HG02943 (cell line): ENCODE measurements around the gene PALLD.
"Not testable (repeated sequence)": the region's sequence is repeated elsewhere in the genome, so short reads cannot be mapped to it uniquely, and the experiment has no call there.

ENCODE experiments used
- ATAC-seq: cut with Tn5 transposase; IDR thresholded peaks from one replicate; pipeline ENCODE4 v1.9.1; 2021; ENCODE audit warnings: mild to moderate bottlenecking, low read depth, moderate library complexity; ENCODE audit not compliant: unreplicated experiment

The PALLD gene

DNA sequence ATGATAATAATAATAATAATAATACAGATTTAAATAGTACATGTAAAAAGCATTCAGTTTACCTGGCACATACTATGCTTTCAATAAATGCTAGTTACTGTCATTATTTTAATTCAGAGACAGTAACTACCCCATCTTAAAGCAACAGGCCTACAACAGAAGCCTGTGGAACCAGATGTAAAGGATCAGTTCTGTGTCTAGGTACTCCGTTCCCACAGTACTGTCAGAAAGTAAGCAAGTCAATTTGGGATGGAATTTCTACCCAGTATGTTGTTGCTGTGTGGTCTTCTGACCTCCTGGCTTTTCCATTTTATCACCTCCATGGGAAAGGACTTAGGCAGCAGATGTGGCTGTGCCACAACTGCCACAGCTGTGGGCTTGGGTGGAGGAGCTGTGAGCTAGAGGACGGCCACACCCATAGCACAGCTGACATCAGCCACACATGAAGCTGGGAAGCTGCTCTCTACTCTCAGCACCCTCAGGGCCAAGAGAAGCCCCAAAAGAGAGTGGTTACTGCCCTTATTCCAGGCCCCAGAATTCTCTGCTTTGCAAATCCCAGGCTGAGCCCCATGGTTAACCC, 410.4 kb downstream of the PALLD start:
- ATAC-seq: no peak

DNA sequence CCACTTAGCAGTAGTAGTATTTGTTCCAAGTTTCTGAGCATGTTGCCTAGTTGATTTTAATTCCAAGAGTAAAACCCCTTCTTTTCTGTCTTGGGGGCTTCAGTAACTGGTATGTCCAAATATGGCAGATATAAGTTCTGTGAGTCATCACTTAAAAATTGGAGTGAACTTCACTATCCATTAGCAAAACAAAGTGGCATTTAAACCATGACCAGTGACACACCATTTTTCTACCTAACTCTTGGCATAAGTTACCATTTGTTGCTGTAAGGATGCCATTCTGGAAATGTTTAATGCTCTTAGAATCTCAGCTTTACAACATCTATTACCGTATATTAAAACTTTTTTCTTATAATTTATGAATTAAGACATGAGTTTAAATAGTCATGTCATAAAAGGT, 411.2 kb downstream of the PALLD start:
- ATAC-seq: no peak

DNA sequence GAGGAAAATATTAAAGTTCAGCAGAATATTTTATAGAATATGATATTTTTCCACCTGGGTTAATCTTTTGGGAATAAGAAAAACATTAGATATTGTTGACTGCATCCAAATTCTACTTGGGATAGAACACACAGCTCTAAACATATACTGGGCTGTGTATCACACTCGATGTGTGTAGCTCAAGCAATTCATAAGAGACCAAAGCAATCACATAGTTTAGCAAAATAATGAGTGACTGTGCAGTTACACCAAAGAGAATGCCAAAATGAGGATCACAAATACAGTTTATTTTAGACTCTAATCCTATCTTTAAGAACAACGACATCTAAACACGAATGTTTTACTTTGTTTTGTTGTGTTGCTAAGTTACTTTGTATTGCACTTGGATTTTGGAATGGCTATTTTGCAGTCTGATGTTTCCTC, 412.0 kb downstream of the PALLD start:
- ATAC-seq: no peak

DNA sequence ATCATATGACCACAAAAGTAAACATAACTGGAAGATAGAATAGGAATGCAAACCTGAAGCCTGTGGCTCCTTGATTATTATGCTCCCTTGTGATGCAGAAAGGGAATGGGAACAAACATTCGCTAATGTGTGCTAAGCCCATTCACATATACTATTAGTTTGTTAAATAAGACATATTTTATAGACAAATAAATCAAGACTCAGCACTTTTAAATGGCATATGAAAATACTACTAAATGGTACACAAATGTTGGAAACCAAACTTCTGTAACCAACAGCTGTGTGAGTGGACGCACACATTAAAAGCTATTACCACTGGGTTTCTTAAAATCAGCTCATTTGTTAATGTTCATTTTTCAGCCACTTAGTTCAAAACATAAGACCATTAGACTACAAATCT, 417.2 kb downstream of the PALLD start:
- ATAC-seq: no peak

DNA sequence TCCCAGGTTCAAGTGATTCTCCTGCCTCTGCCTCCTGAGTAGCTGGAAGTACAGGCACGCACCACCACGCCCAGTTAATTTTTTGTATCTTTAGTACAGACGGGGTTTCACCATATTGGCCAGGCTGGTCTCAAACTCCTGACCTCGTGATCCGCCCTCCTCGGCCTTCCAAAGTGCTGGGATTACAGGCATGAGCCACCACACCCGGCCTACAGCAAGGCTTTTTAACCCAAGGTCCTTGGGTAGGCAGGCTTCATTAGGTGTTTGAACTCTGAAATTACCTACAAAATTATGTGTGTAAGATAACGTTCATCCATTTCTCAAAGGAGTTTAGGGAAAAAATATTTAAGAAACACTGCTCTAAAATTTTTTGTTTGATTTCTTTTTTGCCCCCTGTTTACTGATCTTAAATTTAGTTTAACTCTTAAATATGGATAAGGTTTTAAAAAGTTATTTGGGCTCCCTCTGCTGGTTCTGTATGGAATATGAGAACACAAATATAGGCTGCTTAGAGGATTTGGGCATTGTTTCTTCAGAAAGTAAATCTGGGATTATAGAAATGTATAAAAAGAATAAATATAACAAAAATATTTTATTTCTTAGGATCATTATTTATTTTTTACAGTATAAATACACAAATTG, 420.4 kb downstream of the PALLD start:
- ATAC-seq: no peak

DNA sequence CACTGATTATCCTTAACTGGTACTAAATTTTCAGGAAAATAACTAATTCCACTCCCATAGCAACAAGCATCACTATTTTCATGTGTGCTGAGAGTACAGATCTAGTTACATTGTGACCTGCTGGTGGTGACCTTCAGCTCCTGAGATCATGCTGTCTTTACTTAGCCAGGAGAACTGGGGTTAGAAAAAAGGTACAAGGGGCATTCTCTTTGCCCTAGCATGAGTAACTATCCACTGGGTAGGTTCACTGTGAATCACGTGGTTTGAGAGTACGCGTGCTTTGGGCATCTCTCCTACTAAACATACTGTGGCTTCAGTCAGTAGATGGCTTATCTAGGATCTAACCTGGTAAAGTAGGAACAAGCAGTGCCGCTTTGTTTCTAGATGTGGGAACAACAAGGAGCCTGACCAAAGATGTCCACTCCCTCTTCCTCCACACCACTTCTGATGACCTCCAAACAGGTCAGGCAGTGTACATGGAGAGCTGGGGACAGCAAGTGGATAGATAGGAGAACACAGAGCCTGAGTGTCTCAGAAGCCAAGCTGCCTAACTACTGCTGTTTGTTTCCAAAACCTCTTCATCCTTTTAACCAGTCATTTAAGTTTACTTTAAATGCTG, 423.0 kb downstream of the PALLD start:
- no peak for ATAC-seq

DNA sequence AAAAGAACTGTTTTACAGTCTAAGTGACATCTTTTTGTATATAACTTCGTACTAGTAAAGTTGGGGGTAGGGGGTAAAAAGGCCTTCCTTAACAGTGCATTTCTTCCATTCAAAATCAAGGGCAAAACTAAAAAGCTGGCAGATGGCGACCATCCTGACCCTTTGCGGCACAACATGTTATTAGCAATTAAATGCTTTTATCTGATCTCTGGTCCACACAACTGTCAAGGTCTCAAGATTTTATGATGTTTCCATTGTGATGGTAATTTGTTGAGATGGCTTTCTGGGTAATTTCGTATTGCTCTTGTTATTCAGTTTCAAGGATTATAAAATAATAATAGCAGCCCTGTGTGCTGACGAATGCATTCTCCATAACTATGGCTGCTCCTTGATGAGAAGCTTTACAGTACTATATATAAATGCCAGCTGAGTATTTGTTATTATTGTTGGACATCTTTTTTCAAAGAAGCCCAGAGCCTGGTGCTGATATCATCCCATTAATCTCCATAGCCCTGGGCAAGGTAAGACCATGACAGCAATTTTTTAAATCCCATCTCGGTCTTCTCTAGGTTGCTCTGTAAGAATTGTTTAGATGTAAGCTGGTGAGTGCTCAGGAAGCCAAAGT, 423.7 kb downstream of the PALLD start:
- no peak for ATAC-seq

DNA sequence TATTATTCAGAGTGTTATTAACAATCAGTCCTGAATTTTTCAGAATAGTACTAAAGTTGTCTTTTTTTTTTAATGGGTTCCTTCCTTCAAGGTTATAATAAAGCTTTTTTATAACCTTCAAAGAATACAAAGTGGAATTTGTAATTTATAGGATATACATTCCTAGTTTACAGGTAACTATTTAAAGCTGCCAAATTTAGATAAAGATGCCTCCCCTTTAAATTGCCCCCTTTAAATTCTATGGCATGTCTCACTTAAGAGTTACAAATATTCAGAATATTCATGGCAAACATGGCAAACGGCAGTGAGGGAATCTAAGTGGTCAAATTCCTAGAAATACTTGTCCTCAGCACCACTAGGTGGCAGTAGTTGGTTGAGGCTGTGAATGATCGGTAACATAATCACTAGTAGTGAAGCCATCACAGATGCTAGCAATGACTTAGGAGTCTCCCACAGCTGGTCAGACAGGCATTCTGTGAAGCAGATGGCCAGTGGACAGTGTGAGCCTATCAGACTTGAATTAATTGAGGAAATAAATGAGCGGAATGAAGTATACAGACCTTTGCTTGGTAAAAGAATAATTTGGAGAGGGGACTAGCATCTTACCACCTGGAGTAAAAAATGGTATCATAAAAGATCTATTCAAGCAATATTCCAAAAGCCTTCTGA, 426.8 kb downstream of the PALLD start:
- no peak for ATAC-seq

DNA sequence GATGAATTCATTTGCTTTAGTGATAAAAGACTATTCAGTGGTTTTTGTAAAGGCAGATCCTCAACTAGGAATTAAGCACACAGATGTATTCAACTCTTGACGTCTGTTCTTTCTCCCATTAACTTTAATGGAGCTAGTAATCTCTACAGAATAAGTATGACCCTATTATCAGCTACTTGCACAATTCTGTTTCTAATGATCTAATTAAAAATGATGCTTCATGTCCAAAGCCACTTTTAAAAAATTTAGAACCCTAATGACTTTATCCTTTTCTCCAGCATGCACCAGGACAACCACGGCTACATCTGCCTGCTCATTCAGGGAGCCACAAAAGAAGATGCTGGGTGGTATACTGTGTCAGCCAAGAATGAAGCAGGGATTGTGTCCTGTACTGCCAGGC, 427.8 kb downstream of the PALLD start:
- ATAC-seq: no peak

DNA sequence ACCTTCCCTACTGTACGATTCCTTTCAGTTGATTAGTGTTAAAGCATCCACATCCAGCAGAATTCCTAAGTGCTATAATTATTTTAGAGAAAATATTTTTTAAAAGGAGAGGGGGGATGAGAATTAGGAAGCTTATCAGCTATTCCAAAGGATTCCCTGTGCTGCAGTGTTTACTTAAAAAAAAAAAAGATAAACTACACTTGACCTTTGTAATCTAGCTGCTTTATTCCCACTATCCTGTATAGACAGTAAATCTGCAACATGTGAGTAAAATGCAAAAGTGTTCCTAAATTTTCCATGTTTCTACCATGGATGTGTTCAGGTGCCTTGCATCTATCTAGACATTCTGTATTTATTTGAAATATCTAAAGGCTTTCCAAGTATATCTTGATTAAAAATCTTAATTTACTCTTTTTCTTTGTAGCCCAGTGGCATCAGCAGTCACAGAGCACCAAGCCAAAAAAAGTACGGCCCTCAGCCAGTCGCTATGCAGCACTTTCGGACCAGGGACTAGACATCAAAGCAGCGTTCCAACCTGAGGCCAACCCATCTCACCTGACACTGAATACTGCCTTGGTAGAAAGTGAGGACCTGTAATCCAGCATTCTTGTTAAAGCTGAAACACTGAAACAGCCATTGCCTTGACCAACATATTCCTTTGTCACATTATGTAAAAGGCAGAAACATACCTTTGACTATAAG, 429.1 kb downstream of the PALLD start:
- no peak for ATAC-seq

DNA sequence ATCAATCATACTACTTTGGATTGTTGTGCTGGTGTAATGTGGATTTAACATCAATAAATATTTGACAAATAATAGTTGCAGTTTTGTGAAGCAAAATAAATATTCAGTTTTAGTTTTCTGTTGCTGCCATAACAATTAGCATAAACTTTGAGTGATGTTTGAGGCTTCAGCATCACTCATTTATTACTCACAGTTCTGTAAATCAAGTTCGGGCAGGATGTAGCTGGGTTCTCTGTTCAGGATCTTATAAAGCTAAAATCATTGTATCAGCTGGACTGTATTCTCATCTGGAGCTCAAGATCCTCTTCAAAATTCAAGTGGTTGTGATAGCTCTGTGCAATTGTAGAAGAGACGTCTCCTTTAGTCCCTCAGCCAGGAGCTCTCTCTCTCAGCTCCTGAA, 431.5 kb downstream of the PALLD start:
- no peak for ATAC-seq

DNA sequence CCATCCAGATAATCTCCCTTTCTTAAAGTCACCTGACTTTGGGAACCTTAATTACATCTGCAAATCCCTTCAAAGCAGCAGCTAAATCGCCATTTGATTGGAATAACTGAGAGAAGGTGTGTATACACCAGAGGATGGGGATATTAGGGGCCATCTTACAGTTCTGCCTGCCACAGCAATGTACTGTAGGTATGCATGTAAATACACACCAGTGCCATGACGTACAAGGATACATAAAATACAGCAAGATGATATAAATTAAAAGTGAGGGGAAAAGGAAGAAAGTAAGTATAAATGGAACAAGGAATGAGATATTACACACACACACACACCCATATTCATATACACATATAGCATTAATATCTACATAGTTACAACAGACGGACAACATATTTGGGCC, 432.0 kb downstream of the PALLD start:
- no peak for ATAC-seq

DNA sequence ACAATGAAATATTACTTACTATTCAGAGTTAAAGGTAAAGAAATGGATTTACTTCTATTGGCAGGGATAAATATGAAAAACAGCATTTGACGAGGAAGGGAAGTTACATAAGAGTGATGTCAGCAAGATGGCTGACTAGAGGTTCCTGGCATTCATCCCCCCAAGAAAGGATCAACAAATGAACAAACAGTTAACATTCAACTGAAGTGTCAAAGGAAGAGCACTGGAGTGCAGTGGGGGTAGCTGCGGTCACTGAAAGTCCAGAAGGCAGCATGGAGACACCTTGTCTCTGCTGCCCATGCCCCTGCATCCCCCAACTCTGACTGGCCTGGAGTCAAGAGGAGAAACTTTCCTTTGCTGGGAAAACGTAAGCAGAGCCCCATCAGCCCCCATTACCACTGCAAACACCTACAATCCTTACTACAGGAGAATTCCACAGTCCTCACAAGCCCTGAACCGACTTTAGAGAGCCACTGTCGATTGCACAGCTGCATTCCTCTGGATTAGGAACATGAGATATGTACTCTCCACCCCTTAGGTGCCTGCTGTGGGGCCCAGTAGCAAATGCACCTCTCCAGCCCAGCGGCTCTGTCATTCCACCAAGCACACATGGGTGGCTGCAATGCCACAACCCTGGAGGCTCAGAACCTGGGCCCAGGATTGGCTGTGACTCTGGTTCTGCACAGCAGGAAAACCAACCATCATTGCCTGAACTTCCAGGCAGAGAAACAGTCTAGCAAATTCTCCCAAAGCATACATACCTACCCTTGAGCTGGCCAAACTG, 433.8 kb downstream of the PALLD start:
- no peak for ATAC-seq

DNA sequence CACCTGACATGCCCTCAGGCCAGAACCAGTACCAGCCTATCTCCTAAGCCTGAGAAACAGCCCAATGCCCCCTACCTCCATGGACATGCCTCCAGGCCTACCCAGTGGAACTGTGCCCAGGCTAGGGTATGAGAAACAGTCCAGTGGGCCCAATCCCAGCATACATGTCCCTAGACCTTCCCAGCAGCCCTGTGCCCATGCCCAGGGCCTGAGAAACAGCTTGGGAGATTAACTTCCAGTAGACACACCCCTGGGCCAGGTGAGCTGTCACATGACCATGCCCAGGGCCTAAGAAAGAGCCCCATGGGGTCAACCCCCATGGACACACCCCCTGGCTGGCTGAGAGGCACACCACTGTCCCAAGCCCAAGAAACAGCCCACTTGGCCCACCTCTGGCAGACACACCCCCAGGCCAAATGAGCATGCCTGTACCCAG, 434.4 kb downstream of the PALLD start:
- ATAC-seq: no peak

DNA sequence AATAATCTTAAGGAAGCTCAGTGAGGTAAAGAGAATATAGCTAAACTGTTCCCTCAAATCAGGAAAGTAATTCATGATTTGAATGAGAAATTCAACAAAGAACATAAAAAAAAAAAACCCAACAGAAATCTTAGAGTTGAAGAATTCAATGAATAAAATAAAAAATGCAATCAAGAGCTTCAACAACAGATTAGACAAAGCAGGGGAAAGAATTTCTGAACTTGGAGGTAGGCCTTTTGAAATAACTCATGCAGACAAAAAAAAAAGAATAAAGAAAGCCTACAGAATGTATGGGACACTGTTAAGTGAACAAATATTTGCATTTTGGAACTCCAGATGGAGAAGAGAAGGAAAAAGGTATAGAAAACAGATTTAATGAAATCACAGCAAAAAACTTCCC, 435.3 kb downstream of the PALLD start:
- ATAC-seq: no peak

DNA sequence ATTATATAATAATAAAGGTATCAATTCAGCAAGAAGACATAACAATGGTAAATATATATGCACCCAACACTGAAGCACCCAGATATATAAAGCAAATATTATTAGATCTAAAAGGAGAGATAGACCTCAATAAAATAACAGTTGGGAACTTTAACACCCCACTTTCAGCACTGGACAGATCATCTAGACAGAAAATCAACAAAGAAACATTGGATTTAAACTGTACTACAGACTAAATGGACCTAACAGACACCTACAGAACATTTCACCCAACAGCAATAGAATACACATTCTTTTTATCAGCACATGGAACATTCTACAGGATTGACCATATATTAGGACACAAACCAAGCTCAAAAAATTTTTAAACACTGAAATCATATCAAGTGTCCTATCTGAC, 436.6 kb downstream of the PALLD start:
- ATAC-seq: no peak

DNA sequence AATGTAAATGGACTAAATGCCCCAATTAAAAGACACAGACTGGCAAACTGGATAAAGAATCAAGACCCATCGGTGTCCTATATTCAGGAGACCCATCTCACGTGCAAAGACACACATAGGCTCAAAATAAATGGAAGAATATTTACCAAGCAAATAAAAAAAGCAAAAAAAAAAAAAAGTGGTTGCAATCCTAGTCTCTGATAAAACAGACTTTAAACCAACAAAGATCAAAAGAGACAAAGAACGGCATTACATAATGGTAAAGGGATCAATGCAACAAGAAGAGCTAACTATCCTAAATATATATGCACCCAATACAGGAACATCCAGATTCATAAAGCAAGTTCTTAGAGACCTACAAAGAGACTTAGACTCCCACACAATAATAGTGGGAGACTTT, 440.6 kb downstream of the PALLD start:
- ATAC-seq: not testable (repeated sequence)

DNA sequence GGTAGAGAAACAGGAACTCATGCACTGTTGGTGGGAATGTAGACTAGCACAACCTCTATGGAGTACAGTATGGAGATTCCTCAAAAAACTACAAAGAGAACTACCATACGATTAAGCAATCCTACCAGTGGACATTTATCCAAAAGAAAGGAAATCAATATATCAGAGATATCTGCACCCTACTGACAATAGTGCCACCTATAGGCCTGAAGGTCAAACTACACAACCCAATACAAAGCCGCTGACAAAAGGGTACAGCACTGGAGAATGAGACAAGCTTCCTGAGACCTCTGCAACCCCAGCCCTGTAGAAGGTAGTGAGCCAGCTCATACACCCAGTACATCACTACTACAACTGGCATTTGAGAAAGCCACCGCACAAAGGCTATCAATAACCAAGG, 446.1 kb downstream of the PALLD start:
- ATAC-seq: no peak

DNA sequence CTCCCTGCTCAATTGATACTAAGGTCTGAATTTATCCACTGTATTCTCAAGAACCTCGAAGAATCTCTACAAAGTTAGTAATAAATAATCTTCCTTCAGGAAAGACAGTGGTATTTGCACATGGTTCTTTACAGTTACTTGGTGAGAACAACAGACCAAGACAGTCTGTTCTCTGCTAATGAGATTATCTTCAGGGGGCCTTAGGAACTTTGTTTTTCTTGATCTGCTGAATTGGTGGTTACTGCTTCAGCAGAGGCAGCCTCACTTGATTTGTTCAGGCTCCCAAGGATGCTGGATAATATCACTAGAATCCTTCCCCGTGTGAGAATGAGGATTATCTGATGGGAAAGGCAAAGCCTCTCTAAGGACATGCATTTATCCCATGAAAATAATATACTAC, 448.4 kb downstream of the PALLD start:
- no peak for ATAC-seq

DNA sequence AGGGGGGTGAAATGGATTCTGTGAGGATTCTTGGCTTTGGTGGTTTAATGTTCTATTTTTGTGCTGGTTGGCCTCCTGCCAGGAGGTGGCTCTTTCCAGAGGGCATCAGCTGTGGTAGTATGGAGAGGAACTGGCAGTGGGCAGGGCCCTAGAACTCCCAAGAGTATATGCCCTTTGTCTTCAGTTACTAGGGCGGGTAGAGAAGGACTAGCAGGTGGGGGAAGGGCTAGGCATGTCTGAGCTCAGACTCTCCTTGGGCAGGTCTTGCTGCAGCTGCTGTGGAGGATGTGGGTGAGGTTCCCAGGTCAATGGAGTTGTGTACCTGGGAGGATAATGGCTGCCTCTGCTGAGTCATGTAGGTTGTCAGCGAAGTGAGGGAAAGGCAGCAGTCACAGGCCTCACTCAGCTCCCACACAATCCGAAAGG, 456.0 kb downstream of the PALLD start:
- not testable (repeated sequence) for ATAC-seq
